Loucy (cell line): ENCODE results near the gene TOX2.

ENCODE experiments used
- H2AFZ ChIP-seq: fragments of 200-600 bp; sonication (generic); 2 replicates; pipeline ENCODE4 v1.6.0; 2016; ENCODE audit warnings: antibody characterized with exemption, mild to moderate bottlenecking, low read length, moderate library complexity
- H3F3A ChIP-seq: fragments of 200-600 bp; 2 replicates; pipeline ENCODE4 v1.6.0; 2016; ENCODE audit warnings: antibody characterized with exemption, low read depth, mild to moderate bottlenecking
- H3K27me3 ChIP-seq: fragments of 200-600 bp; sonication (generic); 2 replicates; pipeline ENCODE4 v1.6.1; 2014; ENCODE audit warnings: low read length, mild to moderate bottlenecking; ENCODE audit not compliant: insufficient read depth, poor library complexity, severe bottlenecking
- H3K36me3 ChIP-seq: fragments of 200-600 bp; sonication (generic); 2 replicates; pipeline ENCODE4 v1.6.1; 2016; ENCODE audit warnings: low read length; ENCODE audit not compliant: insufficient read depth
- H3K4me1 ChIP-seq: fragments of 200-600 bp; sonication (generic); 2 replicates; pipeline ENCODE4 v1.5.1; 2014; ENCODE audit warnings: low read length, mild to moderate bottlenecking; ENCODE audit not compliant: insufficient read depth, poor library complexity, severe bottlenecking
- H3K4me2 ChIP-seq: fragments of 200-600 bp; sonication (generic); 2 replicates; pipeline ENCODE4 v1.6.0; 2014; ENCODE audit warnings: antibody characterized with exemption, low read length, low read depth, mild to moderate bottlenecking; ENCODE audit not compliant: poor library complexity, severe bottlenecking
- H3K4me3 ChIP-seq: fragments of 200-600 bp; sonication (generic); 2 replicates; pipeline ENCODE4 v1.5.1; 2014; ENCODE audit warnings: low read length, mild to moderate bottlenecking, mixed read lengths; ENCODE audit not compliant: poor library complexity, severe bottlenecking
- H3K79me2 ChIP-seq: fragments of 200-600 bp; sonication (generic); 2 replicates; pipeline ENCODE4 v1.6.1; 2014; ENCODE audit warnings: low read length; ENCODE audit not compliant: insufficient read depth
- H3K9ac ChIP-seq: fragments of 200-600 bp; sonication (generic); 2 replicates; pipeline ENCODE4 v1.6.0; 2014; ENCODE audit warnings: mild to moderate bottlenecking, low read depth, low read length, moderate library complexity; ENCODE audit not compliant: poor library complexity, severe bottlenecking
- H3K9me2 ChIP-seq: fragments of 200-600 bp; sonication (generic); replicated peaks from 2 replicates; pipeline ENCODE4 v1.6.1; 2016; ENCODE audit warnings: low read depth, low read length, mixed read lengths
- H3K9me3 ChIP-seq: fragments of 200-600 bp; sonication (generic); 2 replicates; pipeline ENCODE4 v1.6.1; 2014; ENCODE audit warnings: mild to moderate bottlenecking, antibody characterized with exemption, low read length, low read depth; ENCODE audit not compliant: insufficient read depth
- H4K20me1 ChIP-seq: fragments of 200-600 bp; sonication (generic); 2 replicates; pipeline ENCODE4 v1.6.0; 2014; ENCODE audit warnings: antibody characterized with exemption, low read length, mild to moderate bottlenecking; ENCODE audit not compliant: insufficient read depth, poor library complexity, severe bottlenecking
- EZH2phosphoT487 ChIP-seq: fragments of 200-600 bp; IDR thresholded peaks from 2 replicates; pipeline ENCODE4 v1.6.1; 2018; ENCODE audit warnings: antibody characterized with exemption, mild to moderate bottlenecking, moderate library complexity, borderline replicate concordance
- TF ChIP-seq, protein P1 (sequence below): fragments of 200-600 bp; sonication (generic); conservative IDR thresholded peaks from 2 replicates; pipeline ENCODE4 v1.5.1; 2014; ENCODE audit warnings: mild to moderate bottlenecking, antibody characterized with exemption, low read length

Gene TOX2

DNA sequence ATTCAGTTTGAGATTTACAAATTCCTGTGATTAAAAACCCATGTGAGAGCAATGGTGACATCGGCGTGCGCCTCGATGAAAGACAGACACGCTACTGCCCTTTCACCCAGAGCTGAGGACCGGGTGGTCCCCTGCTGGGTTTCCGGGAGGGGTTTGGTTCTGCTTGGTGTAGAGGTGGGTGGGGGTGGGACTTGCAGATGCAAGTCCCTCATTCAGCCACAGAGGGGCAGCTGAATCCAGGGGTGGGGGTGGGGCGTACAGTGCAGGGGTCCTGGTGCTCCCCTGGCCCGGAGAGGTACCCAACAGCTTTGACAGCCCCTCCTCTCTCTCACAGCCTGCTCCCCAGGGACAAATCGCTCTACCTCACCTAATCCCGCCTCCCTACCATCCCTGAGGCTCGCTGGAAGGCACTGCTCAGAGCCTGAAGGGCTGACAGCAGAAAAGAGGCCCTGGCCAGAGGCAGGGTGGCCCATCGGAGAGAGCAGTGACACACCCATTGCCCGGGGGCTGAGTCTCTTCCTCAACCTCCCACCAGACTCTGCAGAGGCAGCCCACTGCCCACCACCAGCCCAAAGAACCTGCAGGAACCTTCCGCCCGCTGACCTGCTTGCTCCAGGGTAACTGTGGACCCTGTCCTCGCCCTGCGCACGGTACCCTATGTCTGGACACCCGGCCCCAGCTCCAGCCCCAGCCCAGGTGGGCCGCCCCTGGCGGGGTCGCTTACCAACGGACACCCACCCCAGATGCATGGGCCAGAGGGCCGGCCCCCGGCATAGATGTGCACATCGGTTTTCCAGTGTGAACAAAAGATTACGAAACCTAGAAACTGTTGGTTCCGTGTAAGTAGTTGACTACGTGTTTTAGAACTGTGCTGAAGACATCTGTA, 153.9 kb downstream of the TOX2 start:
- peaks cover 16% of the 10 kb centered on the region for H3F3A ChIP-seq
- H2AFZ ChIP-seq, result peak overlapping the region; percentile 51; the same call in 1 of the 2 replicates
- peaks cover 58% of the 10 kb centered on the region for H3K4me1 ChIP-seq
- H4K20me1 ChIP-seq, result no peaks in the 10 kb centered on the region
- H3K9me2 ChIP-seq, result no peaks in the 10 kb centered on the region
- H3K79me2 ChIP-seq, result no peaks in the 10 kb centered on the region
- H3K4me3 ChIP-seq, result peak overlapping the region; percentile 70
- TF ChIP-seq EZH2phosphoT487, result no peak
- TF ChIP-seq, protein P1, sequence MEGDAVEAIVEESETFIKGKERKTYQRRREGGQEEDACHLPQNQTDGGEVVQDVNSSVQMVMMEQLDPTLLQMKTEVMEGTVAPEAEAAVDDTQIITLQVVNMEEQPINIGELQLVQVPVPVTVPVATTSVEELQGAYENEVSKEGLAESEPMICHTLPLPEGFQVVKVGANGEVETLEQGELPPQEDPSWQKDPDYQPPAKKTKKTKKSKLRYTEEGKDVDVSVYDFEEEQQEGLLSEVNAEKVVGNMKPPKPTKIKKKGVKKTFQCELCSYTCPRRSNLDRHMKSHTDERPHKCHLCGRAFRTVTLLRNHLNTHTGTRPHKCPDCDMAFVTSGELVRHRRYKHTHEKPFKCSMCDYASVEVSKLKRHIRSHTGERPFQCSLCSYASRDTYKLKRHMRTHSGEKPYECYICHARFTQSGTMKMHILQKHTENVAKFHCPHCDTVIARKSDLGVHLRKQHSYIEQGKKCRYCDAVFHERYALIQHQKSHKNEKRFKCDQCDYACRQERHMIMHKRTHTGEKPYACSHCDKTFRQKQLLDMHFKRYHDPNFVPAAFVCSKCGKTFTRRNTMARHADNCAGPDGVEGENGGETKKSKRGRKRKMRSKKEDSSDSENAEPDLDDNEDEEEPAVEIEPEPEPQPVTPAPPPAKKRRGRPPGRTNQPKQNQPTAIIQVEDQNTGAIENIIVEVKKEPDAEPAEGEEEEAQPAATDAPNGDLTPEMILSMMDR, result peak; percentile 55
- peak overlapping the region; percentile 87 for H3K9ac ChIP-seq
- H3K36me3 ChIP-seq, result no peaks in the 10 kb centered on the region
- no peaks in the 10 kb centered on the region for H3K27me3 ChIP-seq
- H3K4me2 ChIP-seq, result peak overlapping the region; percentile 97
- no peaks in the 10 kb centered on the region for H3K9me3 ChIP-seq

DNA sequence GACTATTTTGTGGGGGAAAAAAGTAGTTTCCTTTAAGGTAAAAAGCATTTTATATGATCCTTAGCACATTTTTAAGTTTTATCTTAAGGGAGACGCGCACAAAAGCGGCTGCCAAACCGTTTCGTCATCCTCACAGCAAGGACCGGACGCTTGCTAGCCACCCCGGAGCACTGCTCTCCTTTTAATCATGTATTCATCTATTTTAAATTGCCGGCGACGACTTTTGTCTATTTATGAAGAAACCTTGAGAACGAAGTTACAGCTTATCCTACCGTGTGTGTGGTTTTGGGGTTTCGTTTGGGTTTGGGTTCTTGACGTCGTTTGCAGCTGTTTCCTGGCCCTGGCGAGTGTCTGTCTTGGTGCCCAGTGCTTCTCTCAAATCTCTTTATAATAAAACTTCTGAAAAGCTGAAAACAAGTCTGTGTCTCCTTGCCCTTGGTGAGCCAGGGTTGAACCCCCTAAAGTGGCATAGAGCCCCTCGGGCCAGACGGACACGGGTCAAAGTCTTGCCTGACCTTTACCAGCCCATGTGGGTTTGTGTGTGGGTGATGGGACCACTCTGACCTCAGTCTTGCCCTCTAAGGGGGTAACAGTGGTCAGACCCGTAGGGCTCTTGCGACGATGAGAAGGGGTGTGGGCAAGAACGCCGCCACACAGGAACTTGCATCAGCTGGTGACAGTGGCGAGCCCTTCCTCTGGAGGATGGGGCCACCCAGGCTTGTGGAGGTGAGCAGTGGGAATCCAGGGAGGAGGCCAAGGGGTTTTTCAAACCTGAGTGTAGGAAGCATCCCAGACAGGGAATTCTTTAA, 154.8 kb downstream of the TOX2 start:
- Histone ChIP-seq H3F3A (peaks cover 16% of the 10 kb centered on the region), H3K36me3 (no peaks in the 10 kb centered on the region), H3K27me3 (no peaks in the 10 kb centered on the region), H3K4me1 (peaks cover 67% of the 10 kb centered on the region), H4K20me1 (no peaks in the 10 kb centered on the region), H3K4me2 (peak overlapping the region; percentile 97), H2AFZ (peak overlapping the region; percentile 51; the same call in 1 of the 2 replicates), H3K4me3 (peak overlapping the region; percentile 70), H3K9ac (peak overlapping the region; percentile 87), H3K9me2 (no peaks in the 10 kb centered on the region), H3K79me2 (no peaks in the 10 kb centered on the region), H3K9me3 (no peaks in the 10 kb centered on the region)
- TF ChIP-seq, protein P1, result no peak
- no peak for TF ChIP-seq EZH2phosphoT487

DNA sequence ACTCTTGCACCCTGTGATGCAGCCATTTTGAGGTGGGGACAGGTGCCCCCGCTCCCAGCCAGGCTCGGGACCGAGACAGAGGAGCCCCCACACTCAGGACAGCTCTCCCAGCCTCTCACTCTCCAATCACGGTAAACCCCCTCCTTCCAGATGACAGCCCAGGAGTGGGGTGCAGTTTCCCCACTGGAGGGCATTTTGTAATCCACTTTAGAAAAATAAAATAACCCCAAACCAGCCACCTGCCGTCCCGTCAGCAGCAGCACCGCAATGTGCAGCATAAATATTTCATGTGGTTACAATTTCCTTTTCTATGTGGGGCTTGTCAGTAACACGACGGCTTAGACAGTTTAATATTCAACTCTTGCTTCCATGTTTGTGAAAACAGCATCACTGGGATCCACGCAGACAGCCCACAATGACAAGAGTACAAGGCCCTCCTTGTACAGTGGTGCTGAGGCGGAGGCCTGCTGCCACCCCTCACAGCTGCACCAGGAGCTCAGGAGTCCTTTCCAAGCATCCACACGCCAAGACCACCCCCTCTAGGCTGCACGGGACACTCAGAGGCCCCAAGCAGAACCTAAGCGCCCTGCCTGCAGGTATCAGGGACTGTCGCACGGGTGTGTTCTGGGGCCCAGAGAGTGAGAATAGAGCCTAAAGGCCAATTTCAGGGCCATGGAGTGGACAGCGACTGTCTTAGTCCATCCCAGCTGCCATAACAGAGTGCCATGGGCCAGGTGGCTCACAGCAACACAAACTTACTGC, 155.7 kb downstream of the TOX2 start:
- H3K9me2 ChIP-seq, result no peaks in the 10 kb centered on the region
- no peak for TF ChIP-seq EZH2phosphoT487
- TF ChIP-seq, protein P1, result no peak
- H2AFZ ChIP-seq, result no peak overlapping the region
- H3K9me3 ChIP-seq, result no peaks in the 10 kb centered on the region
- H3K4me3 ChIP-seq, result peak overlapping the region; percentile 70
- no peaks in the 10 kb centered on the region for H3K27me3 ChIP-seq
- H4K20me1 ChIP-seq, result no peaks in the 10 kb centered on the region
- H3K4me1 ChIP-seq, result peaks cover 72% of the 10 kb centered on the region
- H3K36me3 ChIP-seq, result no peaks in the 10 kb centered on the region
- peaks cover 16% of the 10 kb centered on the region for H3F3A ChIP-seq
- no peaks in the 10 kb centered on the region for H3K79me2 ChIP-seq
- H3K9ac ChIP-seq, result peak overlapping the region; percentile 87
- peak overlapping the region; percentile 97 for H3K4me2 ChIP-seq
